ENCODE measurements around the gene CRADD.

DNA sequence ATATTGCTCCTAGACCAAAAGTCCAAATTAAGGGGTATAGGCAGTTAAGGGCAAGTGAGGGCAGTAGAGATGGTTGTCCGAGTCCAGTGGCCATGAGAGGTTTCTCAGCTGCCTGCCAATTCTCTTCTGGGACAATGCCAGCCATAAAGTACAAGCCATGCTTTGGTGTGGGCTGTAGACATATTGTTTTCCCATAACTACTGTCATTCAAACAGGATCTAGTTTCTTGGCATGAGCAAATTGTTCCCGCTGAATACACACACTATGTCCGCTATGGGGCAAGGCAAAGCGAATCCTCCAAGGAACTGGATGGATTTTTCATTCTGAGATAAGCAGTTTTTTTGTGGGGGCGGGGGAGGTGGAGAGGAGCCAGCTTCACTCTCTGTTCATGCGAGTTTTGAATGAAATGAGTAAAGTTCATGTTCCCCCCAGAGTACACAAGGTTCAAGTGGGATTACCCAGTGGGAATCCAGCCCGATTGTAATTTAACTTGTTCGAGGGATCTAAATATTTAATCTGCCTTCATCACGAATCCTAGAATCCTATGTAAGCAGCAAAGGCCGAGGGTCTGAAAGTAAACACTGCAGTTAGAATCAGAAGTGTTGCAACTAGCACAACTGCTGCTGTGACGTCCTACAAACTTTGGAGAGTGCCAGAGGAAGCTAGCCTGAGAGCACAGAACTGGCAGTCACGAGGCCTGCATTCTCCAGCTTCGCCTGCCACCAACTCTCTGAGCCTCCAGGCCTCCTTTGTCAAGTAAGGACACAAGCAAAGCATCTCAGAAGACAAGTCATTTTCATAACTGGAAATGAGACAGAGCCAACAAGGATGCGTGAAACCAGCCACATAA is 137.0 kb downstream of the CRADD start:
- TF ChIP-seq, protein P1, sequence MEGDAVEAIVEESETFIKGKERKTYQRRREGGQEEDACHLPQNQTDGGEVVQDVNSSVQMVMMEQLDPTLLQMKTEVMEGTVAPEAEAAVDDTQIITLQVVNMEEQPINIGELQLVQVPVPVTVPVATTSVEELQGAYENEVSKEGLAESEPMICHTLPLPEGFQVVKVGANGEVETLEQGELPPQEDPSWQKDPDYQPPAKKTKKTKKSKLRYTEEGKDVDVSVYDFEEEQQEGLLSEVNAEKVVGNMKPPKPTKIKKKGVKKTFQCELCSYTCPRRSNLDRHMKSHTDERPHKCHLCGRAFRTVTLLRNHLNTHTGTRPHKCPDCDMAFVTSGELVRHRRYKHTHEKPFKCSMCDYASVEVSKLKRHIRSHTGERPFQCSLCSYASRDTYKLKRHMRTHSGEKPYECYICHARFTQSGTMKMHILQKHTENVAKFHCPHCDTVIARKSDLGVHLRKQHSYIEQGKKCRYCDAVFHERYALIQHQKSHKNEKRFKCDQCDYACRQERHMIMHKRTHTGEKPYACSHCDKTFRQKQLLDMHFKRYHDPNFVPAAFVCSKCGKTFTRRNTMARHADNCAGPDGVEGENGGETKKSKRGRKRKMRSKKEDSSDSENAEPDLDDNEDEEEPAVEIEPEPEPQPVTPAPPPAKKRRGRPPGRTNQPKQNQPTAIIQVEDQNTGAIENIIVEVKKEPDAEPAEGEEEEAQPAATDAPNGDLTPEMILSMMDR (IDR thresholded peaks at IDR 0.05; ENCODE audit: borderline replicate concordance, extremely low read depth, low read length, poor library complexity, severe bottlenecking) = no peak
- no peak for TF ChIP-seq EZH2 (IDR thresholded peaks at IDR 0.05; ENCODE audit: borderline replicate concordance, low read depth, low read length, severe bottlenecking)

Data from DND-41 (cell line).